NCI-H146 (cell line): Measurements from ENCODE around the gene SETBP1.
A peak's percentile ranks its signal among the peaks of the same experiment; 100 is the strongest.

Experiments used
- DNase-seq: peaks from one replicate; lab custom pipeline; 2025; lab: John Stamatoyannopoulos, UW

SETBP1 gene

DNA sequence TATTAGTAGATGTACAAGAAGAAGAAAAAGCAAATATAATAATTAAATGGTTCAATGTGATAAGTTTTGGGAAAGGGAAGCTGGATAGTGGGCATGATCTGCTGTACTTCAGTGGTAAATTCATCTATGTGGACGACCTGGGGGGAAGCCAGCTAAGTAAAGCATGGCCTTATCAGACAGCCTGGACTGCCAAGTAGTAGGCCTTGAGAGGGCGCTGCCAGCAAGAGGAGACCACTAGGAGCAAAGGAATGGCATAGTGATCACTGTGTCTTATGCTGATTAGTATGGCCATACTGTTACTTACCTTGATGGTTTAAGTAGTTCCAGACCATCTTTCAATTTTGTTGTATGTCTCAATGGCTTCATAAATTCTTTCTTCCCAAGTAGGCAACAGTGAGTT lies 287.6 kb downstream of the SETBP1 start:
- DNase-seq, result no peak

DNA sequence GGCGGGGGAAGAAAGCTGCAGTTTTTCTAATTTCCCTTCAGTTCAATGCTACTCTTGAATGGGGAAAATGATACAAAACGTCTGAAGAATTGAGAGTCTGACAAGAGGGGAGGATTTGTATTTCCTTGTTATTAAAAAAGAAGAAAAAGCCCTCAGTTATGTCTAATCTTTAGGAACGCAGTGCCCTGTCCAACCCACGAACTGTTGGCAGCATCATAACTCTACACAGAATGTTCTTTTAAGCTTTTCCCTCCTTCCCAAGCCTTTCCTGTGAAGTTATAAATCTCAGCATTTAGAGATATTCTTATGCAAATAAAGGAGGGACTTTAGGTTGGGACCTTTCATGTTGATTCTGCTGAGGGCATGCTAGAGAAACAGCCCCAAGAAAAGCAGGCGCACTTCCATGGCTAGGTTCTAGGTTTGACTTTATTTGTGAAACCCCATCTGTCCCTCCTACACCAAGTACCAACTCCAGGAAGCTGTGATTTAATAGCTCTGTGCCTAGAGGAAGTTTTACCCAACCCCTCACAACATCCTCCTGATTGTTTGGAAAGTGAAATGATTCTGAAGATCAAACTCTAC lies 288.6 kb downstream of the SETBP1 start:
- no peak for DNase-seq

DNA sequence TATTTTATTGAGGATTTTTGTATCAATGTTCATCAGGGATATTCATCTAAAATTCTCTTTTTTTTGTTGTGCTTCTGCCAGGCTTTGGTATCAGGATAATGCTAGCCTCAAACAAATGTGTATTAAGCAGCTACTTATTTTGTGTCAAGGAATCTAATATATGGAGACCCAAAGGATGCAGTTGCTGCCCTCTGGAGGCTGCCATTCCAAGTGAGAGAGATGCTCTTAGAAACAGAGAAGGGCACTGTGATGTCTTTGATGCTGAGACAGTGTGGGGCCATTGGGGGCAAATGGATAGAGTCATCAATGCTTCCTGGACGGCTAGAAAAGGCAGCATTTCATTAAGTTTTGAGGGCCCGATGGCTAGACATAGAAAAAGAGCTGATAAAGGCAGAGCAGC lies 292.6 kb downstream of the SETBP1 start:
- DNase-seq, result no peak

DNA sequence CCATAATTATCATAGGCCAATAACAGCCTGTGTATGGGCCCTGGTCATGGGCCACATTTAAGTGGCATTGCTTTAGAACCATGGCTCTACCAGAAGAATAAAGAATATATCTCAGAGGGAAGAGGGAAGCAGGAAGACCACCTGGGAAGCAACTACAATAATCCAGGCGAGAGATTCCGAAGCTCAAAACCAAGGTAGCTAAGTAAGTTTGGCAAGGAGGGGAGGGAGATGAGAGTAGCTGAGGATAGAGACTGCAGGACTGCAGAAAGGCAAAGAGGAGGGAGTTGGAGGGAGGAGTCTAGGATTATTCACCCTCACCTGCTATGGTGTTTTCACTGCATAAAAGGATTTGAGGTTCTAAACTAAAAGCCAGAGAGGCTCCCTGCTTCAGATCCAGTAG lies 293.5 kb downstream of the SETBP1 start:
- no peak for DNase-seq

- no peak for DNase-seq
These were observed 297.2 kb downstream of the SETBP1 start for GRCh38 chr18:44977856-44978255.

- DNase-seq, result no peak
These were observed 299.1 kb downstream of the SETBP1 start for GRCh38 chr18:44979748-44980147.

- no peak for DNase-seq
These were observed 300.4 kb downstream of the SETBP1 start for GRCh38 chr18:44981121-44981520.

DNA sequence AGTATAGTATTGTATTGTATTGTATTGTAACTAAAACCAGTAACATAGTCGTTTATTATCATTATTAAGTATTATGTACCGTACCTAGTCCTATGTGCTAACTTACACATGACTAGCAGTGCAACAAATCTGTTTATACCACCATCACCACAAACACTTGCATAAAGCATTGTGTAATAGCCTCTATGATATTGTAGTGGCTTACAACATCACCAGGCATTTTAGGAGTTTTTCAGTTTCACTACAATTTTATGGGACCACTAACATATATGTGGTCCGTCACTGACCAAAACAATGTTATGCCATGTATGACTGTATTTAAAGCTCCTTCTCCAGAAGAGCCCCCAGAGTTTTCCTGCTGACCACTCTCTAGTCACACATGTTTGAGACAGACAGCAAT lies 306.2 kb downstream of the SETBP1 start:
- DNase-seq, result no peak

- DNase-seq, result no peak
These were observed 306.7 kb downstream of the SETBP1 start for GRCh38 chr18:44987371-44987770.

- no peak for DNase-seq
These were observed 308.3 kb downstream of the SETBP1 start for GRCh38 chr18:44988821-44989587.

DNA sequence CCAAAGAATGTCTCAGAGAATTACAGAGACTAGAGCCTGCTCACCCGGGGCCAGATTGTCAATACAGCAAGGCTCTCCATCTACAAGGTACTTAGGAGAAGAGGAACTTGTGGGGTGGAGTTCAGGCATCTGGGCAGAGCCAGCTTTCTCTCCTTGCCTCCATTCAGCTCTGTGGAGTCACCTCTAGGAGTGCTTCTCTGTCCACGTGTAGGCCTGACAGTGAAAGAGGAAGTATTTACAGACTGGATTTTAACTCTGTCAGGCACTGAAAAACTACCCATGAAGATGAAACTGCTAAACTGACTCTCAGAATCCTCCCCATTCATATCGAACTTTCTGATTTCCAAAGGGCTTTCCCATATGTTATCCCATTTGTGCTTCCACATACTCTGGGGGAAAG lies 315.6 kb downstream of the SETBP1 start:
- no peak for DNase-seq

DNA sequence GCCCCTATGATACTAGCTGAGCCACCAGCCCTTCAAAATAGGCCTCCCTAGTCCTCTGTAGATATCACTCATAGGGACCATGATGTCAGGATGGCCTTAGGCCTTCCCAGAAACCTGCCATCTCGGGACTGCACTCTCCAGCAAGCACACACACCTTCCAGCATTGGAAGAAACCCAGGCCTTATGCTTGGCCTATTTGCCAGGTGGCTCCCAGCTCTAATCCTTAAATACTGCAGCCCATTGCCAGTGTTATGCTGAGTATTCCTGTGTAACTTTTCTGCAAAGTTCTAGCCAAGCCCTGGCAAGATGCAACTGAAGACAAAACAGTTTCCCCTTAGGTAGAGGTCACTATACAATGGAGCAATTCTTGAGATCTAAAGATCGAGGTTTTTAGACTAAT lies 316.5 kb downstream of the SETBP1 start:
- DNase-seq, result no peak

DNA sequence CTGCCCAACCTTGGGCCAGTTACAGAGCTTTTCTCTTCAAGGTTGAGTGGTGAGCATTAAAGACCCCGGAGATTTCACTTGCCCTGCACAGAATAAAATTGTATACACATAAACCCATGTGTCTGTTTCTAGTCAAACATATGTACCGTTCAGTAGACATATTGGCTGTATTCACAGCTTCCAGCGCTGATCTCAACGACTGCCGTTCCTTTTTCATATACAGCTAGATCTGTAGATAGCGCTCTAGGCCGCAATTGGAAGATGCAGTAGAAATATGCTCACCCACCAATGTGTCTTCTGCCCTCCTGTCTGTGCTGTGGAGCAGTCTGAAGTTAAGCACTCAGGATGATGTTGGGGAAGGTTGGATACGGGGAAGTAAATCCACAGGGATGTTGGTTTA lies 317.7 kb downstream of the SETBP1 start:
- no peak for DNase-seq

- no peak for DNase-seq
These were observed 323.9 kb downstream of the SETBP1 start for GRCh38 chr18:45004546-45005080.

- no peak for DNase-seq
These were observed 326.2 kb downstream of the SETBP1 start for GRCh38 chr18:45006934-45007333.

DNA sequence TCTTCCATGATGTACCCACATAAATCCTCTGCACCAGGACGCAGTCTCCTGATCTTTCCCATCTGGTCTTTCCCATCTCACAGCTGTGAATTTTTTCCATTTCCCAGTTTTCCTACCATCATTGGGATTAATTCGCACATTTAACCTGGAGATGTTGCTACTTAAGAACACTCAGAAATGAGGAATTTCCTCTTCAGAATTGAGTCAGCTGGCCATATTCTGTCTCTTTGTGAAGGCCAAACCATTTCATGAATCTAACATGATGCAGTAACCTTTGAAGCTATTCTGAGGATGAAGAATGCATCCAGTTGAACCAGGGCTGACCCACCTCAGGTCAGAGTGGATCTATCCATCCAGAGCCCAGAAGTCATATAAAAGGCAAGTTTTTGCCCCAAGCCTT lies 326.8 kb downstream of the SETBP1 start:
- no peak for DNase-seq

DNA sequence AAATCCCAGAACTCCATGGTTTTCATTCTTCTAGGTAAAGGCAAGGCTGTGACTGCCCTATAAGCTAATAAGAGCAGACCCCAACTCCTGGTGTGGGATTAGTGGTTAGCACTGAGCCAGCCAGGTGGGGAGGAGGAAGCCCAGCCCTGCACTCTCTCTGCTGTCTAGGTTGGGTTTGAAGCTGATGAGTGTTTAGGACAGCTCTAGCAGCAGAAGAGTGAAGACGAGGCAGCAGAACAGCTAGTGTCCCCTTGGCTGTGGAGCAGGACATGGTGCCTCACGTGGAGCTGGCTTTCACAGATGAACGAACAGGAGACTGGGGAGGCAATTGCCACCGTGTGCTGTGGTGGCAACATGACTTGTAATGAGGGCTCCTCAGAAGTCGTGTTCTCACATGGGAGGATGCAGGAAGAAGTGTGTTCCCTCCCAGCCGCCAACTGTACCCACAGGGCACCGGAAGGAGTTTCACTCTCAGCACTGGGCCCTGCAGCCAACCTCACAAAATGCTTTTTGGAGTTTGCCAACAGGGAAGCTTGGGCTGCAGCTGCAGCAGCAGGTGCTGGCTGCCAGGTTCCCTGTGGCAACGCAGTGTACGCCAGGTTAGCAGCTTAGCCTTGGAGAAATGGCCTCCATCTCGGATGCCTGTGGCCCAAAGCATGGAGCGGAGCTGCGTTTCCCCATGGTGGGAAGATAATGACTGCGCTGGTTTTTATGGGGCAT lies 328.2 kb downstream of the SETBP1 start:
- no peak for DNase-seq

DNA sequence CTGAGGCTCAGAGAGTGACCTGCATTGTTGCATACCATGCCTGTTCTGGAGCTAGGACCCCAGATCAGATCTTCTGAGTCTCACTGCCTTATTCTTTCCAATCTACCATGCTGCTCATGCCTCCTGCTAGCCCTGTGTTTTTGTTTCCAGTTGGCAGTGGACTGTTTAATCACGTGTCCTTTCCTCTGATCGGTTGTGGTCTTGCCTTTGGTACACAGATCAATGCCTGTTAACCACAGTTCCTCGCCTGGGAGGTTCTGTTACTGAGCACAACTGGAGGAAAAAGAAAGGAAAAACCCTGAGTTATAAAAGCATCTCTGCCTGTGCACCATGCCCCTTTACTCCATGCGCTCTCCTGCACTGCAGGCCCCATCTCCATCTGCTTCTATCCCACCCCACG lies 329.1 kb downstream of the SETBP1 start:
- DNase-seq, result peak; percentile 63

DNA sequence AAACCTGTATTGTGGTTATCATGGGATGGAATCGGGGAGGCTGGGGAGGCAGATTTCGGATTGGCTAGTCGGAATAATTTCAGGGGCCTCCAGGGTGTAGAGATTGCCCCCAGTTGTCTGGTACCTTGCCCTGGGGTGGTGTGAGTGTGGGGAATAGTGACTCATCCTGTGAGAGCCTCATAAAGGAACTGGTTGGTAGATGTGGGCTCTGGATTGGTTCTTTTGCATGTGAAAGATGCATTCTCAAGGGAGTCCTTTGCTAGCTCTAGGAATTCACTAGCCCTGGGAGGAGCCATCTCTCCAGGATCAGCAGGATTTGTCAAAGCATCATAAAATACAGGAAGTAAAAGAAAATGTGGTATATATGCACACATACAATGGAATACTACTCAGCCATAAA lies 331.6 kb downstream of the SETBP1 start:
- DNase-seq, result no peak

- no peak for DNase-seq
These were observed 333.4 kb downstream of the SETBP1 start for GRCh38 chr18:45014047-45014501.

- DNase-seq, result no peak
These were observed 335.1 kb downstream of the SETBP1 start for GRCh38 chr18:45015788-45016128.

- no peak for DNase-seq
These were observed 338.8 kb downstream of the SETBP1 start for GRCh38 chr18:45019469-45019868.

DNA sequence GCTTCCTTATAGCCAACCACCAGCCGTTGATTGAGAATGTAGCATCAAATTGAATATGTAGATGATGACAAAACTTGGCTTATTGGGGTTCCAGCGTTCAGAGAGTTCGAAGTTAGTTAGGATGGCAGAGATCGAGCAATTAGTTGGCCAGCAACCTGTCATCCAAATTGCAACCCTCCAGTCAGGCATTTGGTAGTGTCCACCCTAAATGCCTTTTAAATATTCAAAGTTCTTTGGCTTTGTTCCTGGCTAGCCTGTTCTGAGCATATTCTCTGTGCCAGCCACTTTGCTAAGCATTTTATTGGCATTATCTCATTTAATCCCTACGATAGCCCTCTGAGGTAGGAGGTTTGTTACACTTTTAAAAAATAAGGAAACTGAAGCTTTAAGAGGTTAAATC lies 342.8 kb downstream of the SETBP1 start:
- DNase-seq, result no peak
